Measurements from ENCODE around the gene TMC1.

- no peak for TF ChIP-seq BACH1 (IDR thresholded peaks at IDR 0.05; ENCODE audit: low read length)
- no peak for TF ChIP-seq CBX8 (IDR thresholded peaks at IDR 0.05; ENCODE audit: borderline replicate concordance, low read depth, low read length)
- TF ChIP-seq TEAD4 (IDR thresholded peaks at IDR 0.05; ENCODE audit: low read depth, low read length): no peak
- no peak for TF ChIP-seq RAD21 (IDR thresholded peaks at IDR 0.05 in 1 of 2, conservative IDR thresholded peaks at IDR 0.05 in 1 of 2; ENCODE audit: low read depth in 2 of 2, low read length in 2 of 2)
- TF ChIP-seq CEBPB (IDR thresholded peaks at IDR 0.05; ENCODE audit: low read depth, low read length): no peak
- TF ChIP-seq TCF12 (IDR thresholded peaks at IDR 0.05; ENCODE audit: low read depth, low read length): no peak
- no peak for TF ChIP-seq CTCF (IDR thresholded peaks at IDR 0.05; ENCODE audit: control extremely low read depth in 1 of 3, insufficient read depth in 1 of 3, low read depth in 1 of 3, low read length in 3 of 3)
- no peak for TF ChIP-seq TAF1 (IDR thresholded peaks at IDR 0.05; ENCODE audit: low read depth, low read length)
- no peak for TF ChIP-seq CBX5 (IDR thresholded peaks at IDR 0.05; ENCODE audit: low read depth, low read length)
- TF ChIP-seq KDM1A (IDR thresholded peaks at IDR 0.05; ENCODE audit: borderline replicate concordance, low read length): no peak
- TF ChIP-seq ATF3 (IDR thresholded peaks at IDR 0.05; ENCODE audit: insufficient read depth, low read depth, low read length): no peak
- TF ChIP-seq MAFK (IDR thresholded peaks at IDR 0.05; ENCODE audit: low read depth, low read length): no peak
Measured at GRCh38 chr9:72529531-72529930, 8.1 kb downstream of the TMC1 start.

Data from H1 (cell line).